HFFc6 (cell line): ENCODE data around the gene RNF215. TPM values are rescaled to one million over a fixed set of nuclear protein-coding genes. Genes with fewer than 3 reads are reported as not detected.

ENCODE experiments used
- DNase-seq: peaks from one replicate; pipeline ENCODE4 v3.0.0-alpha.2; 2018
- H3K27ac Mint-ChIP-seq: 2 replicates; pipeline ENCODE4 v1.8.0; 2020; ENCODE audit warnings: mild to moderate bottlenecking, mixed read lengths
- H3K27me3 Mint-ChIP-seq: 2 replicates; pipeline ENCODE4 v1.8.0; 2021; ENCODE audit warnings: mild to moderate bottlenecking, moderate library complexity, mixed read lengths; ENCODE audit not compliant: insufficient read depth
- H3K36me3 Mint-ChIP-seq: 2 replicates; pipeline ENCODE4 v1.8.0; 2021; ENCODE audit warnings: low read depth, mixed read lengths
- H3K4me1 Mint-ChIP-seq: 2 replicates; pipeline ENCODE4 v1.8.0; 2020; ENCODE audit warnings: low read depth, mixed read lengths
- H3K4me3 Mint-ChIP-seq: 2 replicates; pipeline ENCODE4 v1.8.0; 2020; ENCODE audit warnings: mild to moderate bottlenecking, moderate library complexity, mixed read lengths
- H3K9me3 Mint-ChIP-seq: 2 replicates; pipeline ENCODE4 v1.8.0; 2020; ENCODE audit warnings: mild to moderate bottlenecking, mixed read lengths
- total RNA-seq, 6 experiments: library from RNA; stranded (reverse); fragmentation: NEBNext Ultra II Directional; extraction: Animal tissue kit (Norgen Biotek cat#: 25700); gene quantifications; 2 replicates in 1 of 6; 3 replicates in 5 of 6; pipeline ENCODE4 v1.2.3, GENCODE V29; 2021
- TF ChIP-seq, protein P1 (sequence below): fragments of 200-600 bp; sonication (generic); IDR thresholded peaks from 2 replicates; pipeline ENCODE4 v1.5.0; 2021; ENCODE audit warnings: antibody characterized with exemption, mild to moderate bottlenecking

RNF215 gene
- total RNA-seq, 6 experiments from 2014 or later = 12.7 to 18.9 (median 15.3) TPM

GRCh38 chr22:30383061-30383460 is 4.2 kb downstream of the RNF215 start:
- Mint-ChIP-seq H3K4me1 (peaks cover 13% of the 10 kb centered on the region), H3K4me3 (no peak overlapping the region), H3K36me3 (no peaks in the 10 kb centered on the region), H3K27ac (no peak overlapping the region), H3K27me3 (no peaks in the 10 kb centered on the region), H3K9me3 (no peaks in the 10 kb centered on the region)
- DNase-seq = no peak
- TF ChIP-seq, protein P1, sequence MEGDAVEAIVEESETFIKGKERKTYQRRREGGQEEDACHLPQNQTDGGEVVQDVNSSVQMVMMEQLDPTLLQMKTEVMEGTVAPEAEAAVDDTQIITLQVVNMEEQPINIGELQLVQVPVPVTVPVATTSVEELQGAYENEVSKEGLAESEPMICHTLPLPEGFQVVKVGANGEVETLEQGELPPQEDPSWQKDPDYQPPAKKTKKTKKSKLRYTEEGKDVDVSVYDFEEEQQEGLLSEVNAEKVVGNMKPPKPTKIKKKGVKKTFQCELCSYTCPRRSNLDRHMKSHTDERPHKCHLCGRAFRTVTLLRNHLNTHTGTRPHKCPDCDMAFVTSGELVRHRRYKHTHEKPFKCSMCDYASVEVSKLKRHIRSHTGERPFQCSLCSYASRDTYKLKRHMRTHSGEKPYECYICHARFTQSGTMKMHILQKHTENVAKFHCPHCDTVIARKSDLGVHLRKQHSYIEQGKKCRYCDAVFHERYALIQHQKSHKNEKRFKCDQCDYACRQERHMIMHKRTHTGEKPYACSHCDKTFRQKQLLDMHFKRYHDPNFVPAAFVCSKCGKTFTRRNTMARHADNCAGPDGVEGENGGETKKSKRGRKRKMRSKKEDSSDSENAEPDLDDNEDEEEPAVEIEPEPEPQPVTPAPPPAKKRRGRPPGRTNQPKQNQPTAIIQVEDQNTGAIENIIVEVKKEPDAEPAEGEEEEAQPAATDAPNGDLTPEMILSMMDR = no peak

GRCh38 chr22:30382340-30382739 is 4.9 kb downstream of the RNF215 start:
- TF ChIP-seq, protein P1 = no peak
- H3K27me3 Mint-ChIP-seq = no peaks in the 10 kb centered on the region
- H3K36me3 Mint-ChIP-seq = no peaks in the 10 kb centered on the region
- no peak overlapping the region for H3K27ac Mint-ChIP-seq
- H3K4me1 Mint-ChIP-seq = peaks cover 9% of the 10 kb centered on the region
- no peak for DNase-seq
- no peak overlapping the region for H3K4me3 Mint-ChIP-seq
- H3K9me3 Mint-ChIP-seq = no peaks in the 10 kb centered on the region

- DNase-seq = no peak
- no peaks in the 10 kb centered on the region for H3K36me3 Mint-ChIP-seq
- H3K27me3 Mint-ChIP-seq = no peaks in the 10 kb centered on the region
- peaks cover 3% of the 10 kb centered on the region for H3K4me1 Mint-ChIP-seq
- TF ChIP-seq, protein P1 = no peak
- no peaks in the 10 kb centered on the region for H3K9me3 Mint-ChIP-seq
- no peak overlapping the region for H3K27ac Mint-ChIP-seq
- H3K4me3 Mint-ChIP-seq = no peak overlapping the region
Measured at GRCh38 chr22:30381264-30381663, 5.9 kb downstream of the RNF215 start.

DNA sequence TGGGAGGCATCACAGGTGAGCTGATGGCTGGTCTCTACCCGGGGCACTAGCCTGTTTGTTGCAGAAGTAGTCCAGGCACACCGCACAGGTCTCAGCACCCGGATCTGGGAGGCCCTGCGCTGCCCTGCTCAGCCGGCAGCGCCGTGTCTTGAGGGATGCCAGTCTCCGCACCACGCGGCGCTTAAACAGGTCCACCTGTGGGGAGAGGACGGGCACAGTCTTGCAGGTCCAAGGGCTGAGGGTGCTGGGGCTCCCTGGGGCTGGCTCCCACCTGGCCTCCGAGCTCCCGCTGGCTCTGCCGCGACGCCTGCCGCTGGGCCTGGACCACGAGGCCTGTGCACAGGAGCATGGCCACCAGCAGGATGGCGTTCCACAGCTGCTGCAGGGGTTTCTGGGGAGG is 7.2 kb downstream of the RNF215 start:
- H3K27ac Mint-ChIP-seq = no peak overlapping the region
- no peak for DNase-seq
- TF ChIP-seq, protein P1 = no peak
- H3K4me1 Mint-ChIP-seq = no peaks in the 10 kb centered on the region
- H3K9me3 Mint-ChIP-seq = no peaks in the 10 kb centered on the region
- no peaks in the 10 kb centered on the region for H3K36me3 Mint-ChIP-seq
- H3K4me3 Mint-ChIP-seq = no peak overlapping the region
- no peaks in the 10 kb centered on the region for H3K27me3 Mint-ChIP-seq

GRCh38 chr22:30375312-30375849 is 11.8 kb downstream of the RNF215 start:
- no peaks in the 10 kb centered on the region for H3K36me3 Mint-ChIP-seq
- no peak overlapping the region for H3K27ac Mint-ChIP-seq
- no peaks in the 10 kb centered on the region for H3K27me3 Mint-ChIP-seq
- DNase-seq = no peak
- no peaks in the 10 kb centered on the region for H3K9me3 Mint-ChIP-seq
- no peaks in the 10 kb centered on the region for H3K4me1 Mint-ChIP-seq
- TF ChIP-seq, protein P1 = no peak
- no peak overlapping the region for H3K4me3 Mint-ChIP-seq
